GM12874 (cell line): ENCODE measurements around the gene CLDND1.

Source experiments
- TF ChIP-seq, protein P1 (sequence below): IDR thresholded peaks from 2 replicates; pipeline ENCODE4 v1.5.1; 2011; ENCODE audit warnings: low read depth, mild to moderate bottlenecking, control low read depth, low read length, moderate library complexity; ENCODE audit not compliant: insufficient read depth

The CLDND1 gene

GRCh38 chr3:98554580-98554979 is 31.9 kb upstream of the CLDND1 start:
- TF ChIP-seq, protein P1, sequence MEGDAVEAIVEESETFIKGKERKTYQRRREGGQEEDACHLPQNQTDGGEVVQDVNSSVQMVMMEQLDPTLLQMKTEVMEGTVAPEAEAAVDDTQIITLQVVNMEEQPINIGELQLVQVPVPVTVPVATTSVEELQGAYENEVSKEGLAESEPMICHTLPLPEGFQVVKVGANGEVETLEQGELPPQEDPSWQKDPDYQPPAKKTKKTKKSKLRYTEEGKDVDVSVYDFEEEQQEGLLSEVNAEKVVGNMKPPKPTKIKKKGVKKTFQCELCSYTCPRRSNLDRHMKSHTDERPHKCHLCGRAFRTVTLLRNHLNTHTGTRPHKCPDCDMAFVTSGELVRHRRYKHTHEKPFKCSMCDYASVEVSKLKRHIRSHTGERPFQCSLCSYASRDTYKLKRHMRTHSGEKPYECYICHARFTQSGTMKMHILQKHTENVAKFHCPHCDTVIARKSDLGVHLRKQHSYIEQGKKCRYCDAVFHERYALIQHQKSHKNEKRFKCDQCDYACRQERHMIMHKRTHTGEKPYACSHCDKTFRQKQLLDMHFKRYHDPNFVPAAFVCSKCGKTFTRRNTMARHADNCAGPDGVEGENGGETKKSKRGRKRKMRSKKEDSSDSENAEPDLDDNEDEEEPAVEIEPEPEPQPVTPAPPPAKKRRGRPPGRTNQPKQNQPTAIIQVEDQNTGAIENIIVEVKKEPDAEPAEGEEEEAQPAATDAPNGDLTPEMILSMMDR, result no peak

DNA sequence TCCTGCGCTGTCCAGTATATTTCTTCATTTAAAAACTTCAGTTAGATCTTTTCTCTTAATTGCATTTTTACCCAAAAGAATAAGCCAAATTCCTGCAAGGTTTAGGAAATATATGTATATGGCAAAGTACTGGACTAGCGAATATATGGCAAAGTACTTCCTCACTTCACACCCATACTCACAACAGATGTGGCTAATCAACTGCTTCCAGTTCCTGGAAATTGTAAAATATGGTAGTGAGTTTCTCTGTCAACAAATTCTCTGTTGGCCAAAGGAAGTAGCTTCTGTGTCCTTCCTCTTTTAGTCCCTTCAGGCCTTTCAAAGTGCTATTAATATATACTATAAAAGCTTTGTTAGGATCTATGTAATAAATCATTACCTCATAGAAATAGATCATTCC is 31.1 kb upstream of the CLDND1 start:
- TF ChIP-seq, protein P1, result no peak

DNA sequence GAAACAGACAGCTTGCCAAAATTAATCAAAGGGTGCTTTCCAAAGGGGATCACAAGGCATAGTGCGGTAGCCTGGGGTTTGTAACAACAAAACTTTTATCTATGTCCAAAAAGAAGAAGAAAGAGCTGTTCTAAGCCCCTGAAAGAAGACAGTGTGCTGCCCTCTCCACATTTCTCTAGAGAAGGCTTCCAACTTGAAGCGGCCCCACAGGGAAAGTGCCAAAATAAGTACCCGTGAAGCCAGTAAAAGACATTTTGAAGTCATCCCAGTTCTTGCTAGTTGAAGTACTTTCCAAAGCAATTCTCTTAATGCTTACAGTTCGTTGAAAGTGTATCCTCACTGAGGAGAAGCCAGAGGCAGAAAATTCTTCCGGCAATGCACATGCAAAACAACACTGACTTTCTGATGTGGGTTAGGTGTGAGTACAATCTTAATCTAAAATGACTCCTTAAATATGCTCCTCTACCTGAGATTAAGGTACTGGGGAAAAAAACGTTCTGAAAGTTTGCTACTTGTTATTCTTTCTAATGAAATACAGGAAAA is 30.4 kb upstream of the CLDND1 start:
- TF ChIP-seq, protein P1, result no peak

GRCh38 chr3:98552232-98553020 is 29.7 kb upstream of the CLDND1 start:
- TF ChIP-seq, protein P1, result no peak

DNA sequence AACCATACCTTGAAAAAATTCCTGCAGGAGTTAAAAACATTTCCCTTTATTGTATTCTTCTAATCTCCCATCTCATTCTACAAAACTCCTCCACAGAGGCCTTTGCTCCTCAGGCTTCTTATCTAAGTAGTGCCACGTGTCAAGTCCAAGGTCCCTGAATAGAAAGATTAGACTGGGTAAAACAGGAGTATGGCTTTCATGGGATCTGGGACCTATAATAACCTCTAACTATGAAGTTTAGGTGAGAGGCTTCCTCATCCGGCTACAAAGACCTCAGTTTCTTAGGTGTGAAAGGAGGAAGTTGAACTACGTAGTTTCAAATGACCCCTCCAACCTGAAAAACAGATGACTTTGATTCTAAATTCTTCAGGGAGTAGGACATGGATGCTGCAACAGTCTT is 29.1 kb upstream of the CLDND1 start:
- TF ChIP-seq, protein P1, result no peak

DNA sequence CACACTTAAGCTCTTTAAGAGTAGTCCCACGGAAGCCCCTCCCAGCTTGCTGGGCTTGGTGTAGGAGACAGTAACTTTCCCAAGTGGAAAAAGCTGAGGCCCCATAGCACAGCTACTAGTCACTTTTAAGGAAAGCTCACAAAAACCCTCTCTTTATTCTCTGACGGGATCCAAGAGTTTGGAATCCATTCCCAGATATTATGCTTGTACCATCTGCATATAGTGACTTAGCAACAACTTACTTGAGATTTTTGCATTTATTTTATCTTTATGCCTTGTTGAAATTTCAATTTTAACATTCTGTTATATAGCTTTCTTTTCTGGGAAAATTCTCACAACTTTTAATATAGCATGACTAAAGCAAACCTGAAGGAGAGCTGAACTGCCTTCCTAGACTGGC is 28.5 kb upstream of the CLDND1 start:
- TF ChIP-seq, protein P1, result no peak

- TF ChIP-seq, protein P1, result no peak
Measured at GRCh38 chr3:98550833-98551232, 28.1 kb upstream of the CLDND1 start.
